ENCODE data around the gene TFF3. TPM values are rescaled to one million over a fixed set of nuclear protein-coding genes. Genes with fewer than 3 reads are reported as not detected.

TFF3 gene
- total RNA-seq, 4 donors from 2014 or later = 0.64 to 4.7 (median 0.89) TPM

DNA sequence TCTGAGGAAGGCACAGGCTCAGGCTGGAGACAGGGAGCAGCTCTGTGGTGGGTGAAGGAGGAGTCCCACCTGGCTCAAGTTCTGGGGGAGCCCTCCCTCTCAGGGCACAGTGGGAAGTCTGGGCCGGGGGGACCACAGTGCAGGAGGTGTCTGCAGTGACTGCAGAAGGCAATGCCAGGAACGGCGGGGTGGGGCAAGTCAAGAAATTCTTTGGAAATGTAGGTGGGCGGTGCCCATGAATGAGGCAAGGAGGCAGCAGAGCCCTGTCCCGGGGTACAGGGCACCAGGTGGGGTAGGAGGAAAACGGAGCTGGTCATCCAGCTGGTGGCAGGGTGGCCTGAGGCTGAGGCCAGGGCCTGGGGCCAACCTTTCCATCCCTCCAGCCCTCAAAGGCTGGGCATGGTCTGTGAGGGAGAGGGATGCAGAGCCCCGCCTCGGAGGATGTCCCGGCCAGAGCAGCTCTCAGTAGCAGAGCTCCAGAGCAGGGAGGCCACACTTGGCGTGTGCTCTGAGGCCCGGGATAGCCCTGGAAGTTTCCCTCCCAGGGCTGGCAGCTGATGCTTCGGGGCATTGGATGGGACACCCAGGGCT lies 4.7 kb downstream of the TFF3 start:
- TF ChIP-seq, protein P1, sequence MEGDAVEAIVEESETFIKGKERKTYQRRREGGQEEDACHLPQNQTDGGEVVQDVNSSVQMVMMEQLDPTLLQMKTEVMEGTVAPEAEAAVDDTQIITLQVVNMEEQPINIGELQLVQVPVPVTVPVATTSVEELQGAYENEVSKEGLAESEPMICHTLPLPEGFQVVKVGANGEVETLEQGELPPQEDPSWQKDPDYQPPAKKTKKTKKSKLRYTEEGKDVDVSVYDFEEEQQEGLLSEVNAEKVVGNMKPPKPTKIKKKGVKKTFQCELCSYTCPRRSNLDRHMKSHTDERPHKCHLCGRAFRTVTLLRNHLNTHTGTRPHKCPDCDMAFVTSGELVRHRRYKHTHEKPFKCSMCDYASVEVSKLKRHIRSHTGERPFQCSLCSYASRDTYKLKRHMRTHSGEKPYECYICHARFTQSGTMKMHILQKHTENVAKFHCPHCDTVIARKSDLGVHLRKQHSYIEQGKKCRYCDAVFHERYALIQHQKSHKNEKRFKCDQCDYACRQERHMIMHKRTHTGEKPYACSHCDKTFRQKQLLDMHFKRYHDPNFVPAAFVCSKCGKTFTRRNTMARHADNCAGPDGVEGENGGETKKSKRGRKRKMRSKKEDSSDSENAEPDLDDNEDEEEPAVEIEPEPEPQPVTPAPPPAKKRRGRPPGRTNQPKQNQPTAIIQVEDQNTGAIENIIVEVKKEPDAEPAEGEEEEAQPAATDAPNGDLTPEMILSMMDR (IDR thresholded peaks at IDR 0.05 in 4 of 5, conservative IDR thresholded peaks at IDR 0.05 in 1 of 5) = no peak
- no peak for TF ChIP-seq POLR2A (IDR thresholded peaks at IDR 0.05)
- intact Hi-C loops (cut with DNase I; ENCODE audit: low total_unique reads) = no loop called here
- in situ Hi-C loops (cut with MboI; ENCODE audit: low sequenced_read_pairs in 4 of 4) = loop anchor here in 1 of 4 donors (25.0 kb wide), 1 partner anchor 502 kb away; no protein-coding TSS in a partner anchor
- Histone ChIP-seq H3K4me3 (no peak overlapping the region), H3K27ac (no peak overlapping the region), H3K27me3 (peaks cover 0 to 21% (median 9%) of the 10 kb centered on the region in 3 donors), H3K36me3 (no peaks in the 10 kb centered on the region), H3K4me1 (peaks cover 0 to 5% of the 10 kb centered on the region in 2 donors), H3K9me3 (no peaks in the 10 kb centered on the region)
- DNase-seq (no peak), ATAC-seq (no peak)

- Histone ChIP-seq H3K27me3 (peaks cover 0 to 21% (median 9%) of the 10 kb centered on the region in 3 donors), H3K27ac (no peak overlapping the region), H3K4me3 (no peak overlapping the region), H3K36me3 (no peaks in the 10 kb centered on the region), H3K9me3 (no peaks in the 10 kb centered on the region), H3K4me1 (peaks cover 0 to 5% of the 10 kb centered on the region in 2 donors)
- intact Hi-C loops (cut with DNase I; ENCODE audit: low total_unique reads) (loop anchor here (2.0 kb wide), 2 partner anchors 21 to 227 kb away; no protein-coding TSS in a partner anchor), in situ Hi-C loops (cut with MboI; ENCODE audit: low sequenced_read_pairs in 4 of 4) (loop anchor here in 1 of 4 donors (25.0 kb wide), 1 partner anchor 503 kb away; no protein-coding TSS in a partner anchor)
- DNase-seq (no peak), ATAC-seq (peak; percentile 37 to 62)
- TF ChIP-seq, protein P1 (IDR thresholded peaks at IDR 0.05 in 4 of 5, conservative IDR thresholded peaks at IDR 0.05 in 1 of 5) = peak; percentile 54 to 82 (median 63)
- TF ChIP-seq POLR2A (IDR thresholded peaks at IDR 0.05) = no peak
Measured at GRCh38 chr21:42309753-42310213, 5.4 kb downstream of the TFF3 start.

DNA sequence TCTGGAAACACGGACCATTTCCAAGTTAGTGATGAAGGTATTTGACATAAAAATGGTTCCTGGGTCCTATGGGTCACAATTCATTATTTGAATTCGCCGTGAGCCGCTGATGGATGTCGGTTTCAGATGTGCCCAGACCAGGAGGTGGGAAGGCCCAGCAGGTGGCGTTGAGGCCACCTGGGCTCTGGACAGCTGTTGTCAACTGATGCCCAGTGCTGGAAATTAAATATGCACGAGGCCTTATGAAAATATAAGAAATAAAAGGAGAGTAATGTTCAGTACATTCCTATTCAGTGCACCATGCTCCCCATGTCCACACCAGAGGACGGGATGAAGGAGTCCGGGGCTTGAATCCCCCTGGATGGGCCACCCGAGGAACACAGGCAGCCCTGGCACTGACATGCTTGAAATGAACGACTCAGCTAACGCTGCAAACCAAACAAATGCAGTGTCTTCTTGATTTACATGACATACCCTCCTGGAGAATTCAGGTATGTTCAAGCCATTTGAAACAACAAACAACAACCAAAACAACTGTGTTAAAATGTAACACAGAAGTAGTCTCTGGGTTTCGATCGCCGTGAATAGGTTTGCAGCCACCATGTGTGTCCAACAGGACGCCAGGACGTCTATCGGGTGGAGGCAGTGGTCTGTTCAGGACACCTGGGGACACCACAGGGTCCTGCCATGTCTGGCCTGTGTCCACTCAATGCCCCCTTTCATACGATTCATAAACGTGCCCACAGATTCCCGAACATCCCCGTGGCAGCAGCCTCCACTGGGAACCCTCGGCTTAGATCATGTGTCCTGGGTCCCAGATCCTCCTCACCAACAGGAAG lies 6.1 kb downstream of the TFF3 start:
- in situ Hi-C loops (cut with MboI; ENCODE audit: low sequenced_read_pairs in 4 of 4) = loop anchor here in 1 of 4 donors (25.0 kb wide), 1 partner anchor 503 kb away; no protein-coding TSS in a partner anchor
- H3K4me1 ChIP-seq = peaks cover 0 to 5% of the 10 kb centered on the region in 2 donors
- no peak for ATAC-seq
- no peak for TF ChIP-seq POLR2A (IDR thresholded peaks at IDR 0.05)
- TF ChIP-seq, protein P1 (IDR thresholded peaks at IDR 0.05 in 4 of 5, conservative IDR thresholded peaks at IDR 0.05 in 1 of 5) = no peak
- H3K36me3 ChIP-seq = no peaks in the 10 kb centered on the region
- peaks cover 0 to 21% (median 9%) of the 10 kb centered on the region in 3 donors for H3K27me3 ChIP-seq
- intact Hi-C loops (cut with DNase I; ENCODE audit: low total_unique reads) = loop anchor here (2.0 kb wide), 2 partner anchors 20 to 228 kb away; no protein-coding TSS in a partner anchor
- DNase-seq = no peak
- no peaks in the 10 kb centered on the region for H3K9me3 ChIP-seq
- no peak overlapping the region for H3K4me3 ChIP-seq
- H3K27ac ChIP-seq = no peak overlapping the region

DNA sequence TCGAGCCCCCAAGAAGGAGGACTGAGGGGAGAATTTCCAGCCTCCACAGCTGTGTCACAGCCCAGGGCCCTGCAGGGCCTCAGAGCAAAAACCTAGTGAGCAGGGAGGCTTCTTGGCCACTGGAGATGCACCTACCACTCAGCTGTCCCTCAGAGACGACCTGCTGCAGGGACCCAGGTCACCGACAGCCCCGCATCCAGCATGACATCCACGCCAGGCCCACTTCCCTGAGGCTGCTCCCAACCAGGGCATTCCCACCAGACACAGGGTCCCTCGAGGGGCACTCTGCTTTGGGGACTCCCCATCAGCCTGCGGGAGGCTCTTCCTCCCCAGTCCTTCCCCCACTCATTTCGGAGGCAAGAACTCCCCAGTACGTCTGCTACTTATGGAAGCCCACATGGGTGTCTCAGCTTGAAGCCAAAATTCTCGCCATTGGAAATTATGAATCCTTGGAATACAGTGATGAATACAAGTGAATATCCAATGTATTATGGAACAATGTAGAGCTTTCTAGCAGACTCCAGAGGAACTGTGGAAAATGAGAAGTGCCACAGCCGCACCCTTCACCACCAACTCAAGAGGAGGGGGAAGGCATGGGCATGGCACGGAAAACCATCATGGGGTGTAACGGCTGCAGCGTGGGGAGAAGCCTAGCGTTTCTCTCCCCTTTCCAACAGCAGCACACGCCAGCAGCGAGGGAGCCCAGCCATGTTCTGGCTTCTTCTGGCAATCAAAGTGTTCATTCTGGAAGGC lies 6.9 kb downstream of the TFF3 start:
- Histone ChIP-seq H3K4me3 (no peak overlapping the region), H3K9me3 (no peaks in the 10 kb centered on the region), H3K36me3 (no peaks in the 10 kb centered on the region), H3K27ac (no peak overlapping the region), H3K27me3 (peaks cover 0 to 21% (median 9%) of the 10 kb centered on the region in 3 donors), H3K4me1 (peaks cover 0 to 5% of the 10 kb centered on the region in 2 donors)
- DNase-seq (no peak), ATAC-seq (no peak)
- intact Hi-C loops (cut with DNase I; ENCODE audit: low total_unique reads) (loop anchor here (2.0 kb wide), 2 partner anchors 20 to 228 kb away; no protein-coding TSS in a partner anchor), in situ Hi-C loops (cut with MboI; ENCODE audit: low sequenced_read_pairs in 4 of 4) (loop anchor here in 1 of 4 donors (25.0 kb wide), 1 partner anchor 504 kb away; no protein-coding TSS in a partner anchor)
- no peak for TF ChIP-seq POLR2A (IDR thresholded peaks at IDR 0.05)
- TF ChIP-seq, protein P1 (IDR thresholded peaks at IDR 0.05 in 4 of 5, conservative IDR thresholded peaks at IDR 0.05 in 1 of 5) = no peak
